ENCODE data around the gene GPC1. TPM values are rescaled to one million over a fixed set of nuclear protein-coding genes. Genes with fewer than 3 reads are reported as not detected.
A peak's percentile ranks its signal among the peaks of the same experiment; 100 is the strongest.

Gene GPC1
- total RNA-seq, 1 experiment from 2014 or later: 9.9 TPM

DNA sequence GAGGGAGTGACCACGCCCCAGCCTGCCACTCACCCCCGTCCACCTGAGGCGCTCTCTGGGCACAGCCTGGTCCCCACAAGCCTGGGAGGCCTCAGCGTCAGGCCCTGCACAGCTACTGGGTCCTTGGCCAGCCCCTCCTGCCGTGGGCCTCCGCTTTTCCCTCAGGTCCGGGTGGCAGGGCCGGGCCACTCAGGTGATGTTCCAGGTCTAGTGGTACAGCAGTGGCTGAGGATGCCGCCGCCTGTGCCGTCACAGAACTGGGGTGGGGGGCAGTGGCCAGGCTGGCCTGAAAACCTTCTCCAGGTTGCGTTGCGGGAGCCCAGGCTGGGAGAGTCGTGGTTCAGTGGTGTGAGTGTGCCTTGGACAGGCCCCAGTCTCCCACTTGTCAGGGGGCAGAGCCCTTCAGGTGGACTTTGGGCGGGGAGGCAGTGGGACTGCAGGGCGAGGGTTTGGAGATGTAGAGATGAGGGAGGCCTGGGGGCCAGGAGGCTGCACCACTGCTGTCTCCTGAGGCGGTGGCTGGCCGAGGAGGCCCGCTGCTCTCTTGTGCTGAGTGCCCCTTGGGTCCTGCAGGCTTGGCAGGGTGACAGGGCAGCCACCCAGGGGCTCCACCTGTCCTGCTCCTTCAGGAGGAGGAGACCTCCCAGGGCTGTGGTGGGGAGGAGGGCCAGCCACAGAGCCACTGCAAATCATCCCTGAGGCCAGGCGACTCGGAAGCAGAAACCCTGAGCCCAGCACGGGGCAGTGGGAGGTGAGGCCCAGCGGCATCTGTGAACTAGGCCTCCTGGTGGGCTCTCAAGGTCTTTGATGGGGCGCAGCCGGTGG, 7.6 kb downstream of the GPC1 start:
- no peak for DNase-seq (ENCODE audit: low spot score)

DNA sequence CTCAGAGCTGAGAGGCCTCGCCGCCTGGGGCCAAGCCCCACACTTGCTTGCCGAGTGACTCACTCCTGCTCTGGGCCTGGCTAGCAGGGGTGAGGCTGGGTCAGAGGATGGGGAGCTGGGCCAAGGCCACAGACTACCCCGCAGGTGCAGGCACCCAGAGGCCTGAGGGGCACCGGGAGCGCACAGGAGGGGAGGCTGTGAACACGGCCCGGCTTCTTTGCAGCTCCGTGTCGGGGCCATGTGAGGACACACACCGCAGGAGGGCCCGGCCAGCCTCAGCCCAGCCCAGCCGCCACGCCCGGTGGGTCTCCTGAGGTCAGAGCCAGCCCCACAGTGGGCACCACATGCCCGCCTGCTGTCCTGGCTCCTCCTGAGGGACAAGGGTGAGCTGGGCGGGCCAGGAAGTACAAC, 8.4 kb downstream of the GPC1 start:
- no peak for DNase-seq (ENCODE audit: low spot score)

DNA sequence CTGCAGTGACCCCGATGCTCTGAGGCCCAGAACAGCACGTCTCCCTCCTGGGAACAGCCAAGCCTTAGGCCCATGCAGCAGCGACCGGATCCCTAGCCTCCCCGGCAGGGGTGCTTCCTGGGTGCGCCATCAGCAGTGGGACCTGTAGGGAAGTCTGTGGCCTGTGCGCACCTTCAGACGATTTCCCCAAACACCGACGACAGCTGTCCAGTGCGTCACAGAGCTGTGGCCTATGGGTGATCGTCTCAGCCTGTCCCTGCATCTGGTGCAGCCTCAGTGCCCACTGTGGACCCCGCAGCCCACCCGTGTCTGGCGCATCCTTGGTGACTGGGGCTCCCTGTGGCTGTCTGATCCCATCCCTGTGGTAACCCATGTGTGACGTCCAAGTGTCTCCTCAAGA, 9.0 kb downstream of the GPC1 start:
- DNase-seq (ENCODE audit: low spot score): no peak

DNA sequence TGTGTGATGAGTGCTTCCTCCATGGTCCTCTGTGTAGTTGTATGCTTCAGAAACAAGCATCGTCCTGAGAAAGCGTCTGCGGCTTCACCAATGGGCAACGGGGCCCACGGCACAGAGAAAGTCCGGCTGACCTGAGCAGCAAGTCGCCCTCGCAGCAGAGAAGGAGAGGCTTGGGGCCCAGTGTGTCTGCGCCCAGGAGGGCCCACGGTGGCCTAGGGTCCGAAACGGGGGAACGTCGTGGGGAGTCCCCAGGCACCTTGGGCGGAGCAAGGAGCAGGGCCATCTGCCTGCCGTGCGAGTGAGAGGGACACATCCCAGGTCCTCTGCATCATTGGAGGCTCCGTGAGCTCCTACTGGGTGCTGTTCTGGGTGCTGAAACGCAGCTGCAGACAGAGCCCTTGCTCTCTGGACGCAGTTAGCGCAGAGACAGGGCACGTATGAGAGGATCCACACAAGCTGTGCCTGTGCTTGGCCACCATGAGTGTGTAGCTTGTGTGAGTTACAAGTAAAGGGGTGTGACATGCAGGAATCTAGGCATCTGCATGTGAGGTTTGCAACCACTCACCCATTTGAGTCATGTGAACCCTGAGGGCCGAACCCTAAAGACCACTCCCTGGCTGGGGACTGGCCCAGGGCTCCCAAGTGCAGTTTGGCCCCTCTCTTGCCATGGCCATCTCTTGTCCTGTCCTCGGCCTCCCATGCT, 10.6 kb downstream of the GPC1 start:
- no peak for DNase-seq (ENCODE audit: low spot score)

DNA sequence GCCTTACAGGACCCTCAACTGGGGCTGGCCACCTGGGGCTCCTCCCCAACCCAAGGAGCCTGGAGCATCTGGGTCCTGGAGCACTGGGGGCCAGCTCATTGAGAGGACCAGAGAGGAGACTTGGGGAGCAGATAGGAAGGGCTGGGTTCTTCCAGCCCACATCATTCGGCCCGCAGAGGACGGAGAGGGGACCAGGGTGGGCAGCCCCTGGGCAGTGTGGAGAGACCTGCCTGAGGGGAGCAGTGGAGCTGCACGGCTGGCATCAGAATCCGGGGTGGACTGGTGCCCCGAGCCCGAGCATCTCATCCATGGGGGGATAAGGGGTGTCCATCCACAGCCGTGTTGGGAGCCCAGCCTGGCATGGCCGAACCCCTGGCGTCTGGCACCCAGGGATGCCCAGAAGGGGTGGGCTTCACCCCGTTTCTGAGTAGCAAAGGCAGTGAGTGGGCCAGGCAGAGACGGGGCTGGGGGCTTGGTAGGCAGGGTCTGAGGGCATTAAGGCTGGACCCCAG, 11.3 kb downstream of the GPC1 start:
- DNase-seq (ENCODE audit: low spot score): no peak

DNA sequence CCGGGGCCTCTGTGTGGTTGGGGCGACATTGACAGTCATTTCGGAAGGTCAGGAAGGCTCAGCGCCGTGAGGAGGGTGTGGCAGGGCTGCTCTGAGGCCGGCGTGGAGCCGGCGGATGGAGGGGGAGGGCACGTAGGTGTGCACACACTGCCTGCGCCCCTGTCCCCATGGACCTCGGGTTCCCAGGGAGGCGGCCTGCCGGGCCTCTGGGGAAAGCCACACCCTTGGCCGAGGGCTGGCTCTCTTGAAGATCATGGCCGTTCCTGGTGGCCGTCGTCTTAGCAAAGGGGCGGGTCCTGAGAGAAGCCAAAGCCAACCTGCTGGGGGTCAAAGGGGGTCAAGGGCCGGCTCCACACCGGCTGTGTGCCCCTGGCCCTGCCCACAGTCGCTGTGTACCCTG, 11.9 kb downstream of the GPC1 start:
- no peak for DNase-seq (ENCODE audit: low spot score)

DNA sequence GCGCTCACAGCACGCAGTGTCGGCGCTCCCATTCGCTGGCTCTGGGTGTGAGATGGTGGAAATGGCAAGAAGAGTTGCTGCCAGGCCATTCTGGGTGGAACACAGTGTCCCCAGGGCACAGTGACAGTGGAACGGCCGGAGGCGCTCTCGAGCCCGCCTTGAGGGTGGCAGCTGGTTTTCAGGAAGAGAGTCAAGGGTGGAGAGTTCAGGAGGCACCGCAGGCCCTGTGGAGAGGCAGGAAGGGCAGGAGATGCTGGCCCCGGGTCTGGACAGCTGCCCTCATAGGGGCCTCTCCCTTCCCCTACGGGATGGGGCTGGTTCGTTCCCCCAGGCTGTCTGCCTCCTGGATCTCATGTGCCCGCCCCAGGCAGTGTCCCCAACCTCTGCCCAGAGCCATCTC, 12.5 kb downstream of the GPC1 start:
- DNase-seq (ENCODE audit: low spot score): no peak

DNA sequence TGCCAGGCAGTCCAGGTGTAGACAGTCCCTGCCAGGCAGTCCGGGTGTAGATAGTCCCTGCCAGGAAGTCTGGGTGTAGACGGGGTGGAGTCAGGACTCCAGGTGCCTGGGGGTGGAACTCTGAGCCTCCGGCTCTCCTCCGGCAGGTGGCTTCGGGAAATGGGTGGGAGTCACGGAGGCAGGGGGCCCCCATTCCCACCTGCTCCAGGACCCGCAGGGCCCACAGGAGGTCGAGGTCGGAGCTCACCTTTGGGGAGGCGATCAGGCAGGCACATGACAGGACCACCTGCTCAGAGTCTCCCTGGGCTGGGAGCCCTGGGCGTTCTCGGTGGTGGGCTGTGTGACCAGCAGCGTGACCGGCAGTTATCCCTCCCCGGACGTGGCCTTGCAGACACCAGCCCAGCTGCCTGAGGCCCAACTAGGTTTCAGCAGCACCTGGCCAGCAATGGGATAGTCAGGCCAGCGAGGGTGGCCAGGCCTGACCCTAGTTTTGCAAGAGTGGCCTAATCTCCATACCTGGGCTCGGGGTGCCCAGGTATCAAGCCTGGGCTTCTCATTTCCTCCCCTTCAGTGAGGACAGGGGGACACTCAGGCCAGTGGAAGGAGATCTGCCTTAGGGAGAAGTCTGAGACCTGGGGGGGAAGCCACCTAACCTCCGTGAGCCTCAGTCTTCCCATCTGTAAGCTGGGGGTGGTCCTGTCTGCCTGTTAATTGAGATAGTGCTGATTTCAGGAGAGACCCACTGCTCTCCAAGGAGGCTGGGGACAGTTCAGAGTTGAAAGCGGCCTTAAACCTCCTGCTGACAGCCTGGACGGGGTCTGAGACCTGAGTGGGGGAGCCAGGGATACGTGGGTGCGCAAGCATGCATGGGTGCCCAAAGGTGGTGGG, 13.2 kb downstream of the GPC1 start:
- DNase-seq (ENCODE audit: low spot score): no peak

DNA sequence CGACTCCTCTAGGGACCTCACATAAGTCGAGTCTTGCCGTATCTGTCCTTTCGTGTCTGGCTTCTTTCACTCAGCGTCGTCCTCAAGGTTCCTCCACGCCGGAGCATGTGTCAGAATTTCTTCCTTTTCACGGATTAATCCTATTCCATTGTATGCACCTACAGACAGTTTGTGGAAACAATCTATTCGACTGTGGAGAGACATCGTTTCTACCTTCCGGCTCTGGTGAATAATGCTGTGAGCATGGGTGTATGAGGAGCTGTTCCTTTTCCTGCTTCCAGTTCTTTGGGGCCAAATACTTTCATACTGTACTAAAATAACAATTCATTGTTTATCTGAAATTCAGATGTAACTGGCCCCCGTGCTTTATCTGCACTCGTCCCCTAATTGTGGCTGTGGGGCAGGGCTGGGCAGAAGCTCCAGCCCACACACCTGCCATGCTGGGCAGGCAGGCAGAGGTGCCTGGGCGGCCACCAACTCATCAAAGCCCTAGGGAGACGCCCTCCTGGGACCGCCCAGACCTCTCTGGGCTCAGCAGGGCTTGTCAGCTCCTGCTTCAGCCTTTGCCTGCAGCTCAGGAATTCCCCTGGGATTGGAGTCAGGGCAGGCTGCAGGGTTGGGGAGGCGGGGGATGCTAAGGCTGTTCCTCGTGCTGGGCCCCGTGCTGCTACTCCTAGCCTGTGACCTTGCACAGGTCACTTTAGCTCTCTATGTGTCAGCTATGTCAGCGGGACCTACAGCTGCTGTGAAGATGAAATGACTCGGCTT, 14.5 kb downstream of the GPC1 start:
- DNase-seq (ENCODE audit: low spot score): no peak

DNA sequence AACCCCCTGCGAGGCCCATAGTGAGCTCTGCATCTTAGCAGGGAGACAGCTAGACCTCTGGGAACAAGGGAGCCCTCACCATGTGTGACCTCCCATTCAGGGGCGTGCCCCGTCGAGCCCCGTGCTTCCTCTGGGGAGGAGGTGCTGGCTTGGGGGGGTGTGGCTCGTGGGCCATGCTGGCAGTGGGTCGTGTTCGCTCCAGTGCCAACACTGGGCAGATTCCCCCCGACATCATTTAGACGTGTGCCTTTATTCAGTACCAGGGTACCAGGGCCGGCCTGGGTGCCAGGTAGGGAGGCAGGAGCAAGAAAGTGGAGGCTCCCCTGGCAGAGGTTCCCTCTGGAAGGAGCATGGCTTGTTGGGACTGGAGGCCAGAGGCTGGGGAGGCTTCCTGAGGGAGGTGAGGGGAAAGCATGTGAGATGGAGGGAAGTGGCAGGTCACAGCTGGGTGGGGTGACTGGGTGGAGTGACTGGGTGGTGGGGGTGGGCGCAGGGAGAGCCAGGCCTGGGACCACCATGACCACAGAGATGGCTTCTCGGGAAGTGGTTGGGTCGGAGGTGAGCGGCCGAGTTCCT, 15.2 kb downstream of the GPC1 start:
- no peak for DNase-seq (ENCODE audit: low spot score)

DNA sequence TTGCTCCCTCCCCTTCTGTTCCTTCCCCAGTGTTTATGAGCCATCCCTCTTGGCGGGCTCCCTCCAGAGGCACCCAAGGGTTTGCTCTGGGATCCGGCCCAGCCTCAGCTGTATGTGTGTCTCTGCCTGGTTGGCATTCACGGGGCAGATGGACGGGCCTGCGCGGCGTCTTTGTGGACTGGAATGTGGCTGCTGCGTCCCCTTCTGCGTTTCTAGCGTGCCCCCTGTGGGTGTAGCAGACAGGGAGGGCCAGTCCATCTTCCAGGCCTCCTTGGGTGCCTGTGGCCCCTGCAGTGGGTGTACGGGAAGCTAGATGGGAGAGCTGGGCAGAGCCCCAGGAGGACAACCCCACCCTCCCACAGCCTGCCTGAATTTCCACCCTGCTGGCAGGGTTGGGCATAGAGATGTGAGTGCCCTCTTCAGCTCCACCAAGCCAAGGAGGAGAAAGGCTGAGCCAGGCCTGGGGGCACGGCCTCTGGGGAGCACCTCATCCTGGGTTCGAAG, 15.7 kb downstream of the GPC1 start:
- no peak for DNase-seq (ENCODE audit: low spot score)

DNA sequence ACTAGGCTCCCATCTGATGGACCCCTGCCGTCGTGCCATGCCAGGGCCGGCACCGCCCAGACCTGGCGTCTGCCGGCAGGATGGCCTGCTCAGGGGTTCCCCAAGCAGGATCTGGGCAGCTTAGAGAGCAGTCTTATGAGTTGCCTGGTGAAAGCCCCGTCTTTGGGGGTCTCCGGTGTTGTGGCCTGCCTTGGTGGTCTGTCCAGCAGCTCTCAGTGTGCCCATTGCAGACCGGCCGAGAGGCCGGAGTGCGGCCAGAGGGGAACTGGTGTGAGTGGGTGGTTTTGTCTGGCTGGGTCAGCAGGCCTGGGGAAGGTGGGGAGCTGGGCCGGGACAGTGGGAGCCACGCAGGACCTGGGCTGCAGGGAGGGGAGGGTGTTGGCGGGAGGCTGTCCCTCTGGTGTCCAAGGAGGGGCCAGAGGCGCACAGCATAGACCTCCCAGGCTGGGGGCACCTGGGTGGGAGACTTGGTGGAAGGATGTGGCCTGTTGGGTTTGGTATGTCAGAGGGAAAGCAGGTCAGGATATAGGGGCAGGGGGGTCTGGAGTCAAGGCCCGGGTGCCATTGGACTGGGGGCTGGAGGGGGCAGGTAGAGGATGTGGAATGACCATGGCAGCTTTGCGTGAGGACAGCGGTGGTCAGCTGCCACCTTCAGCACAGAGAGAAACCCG, 16.5 kb downstream of the GPC1 start:
- no peak for DNase-seq (ENCODE audit: low spot score)

DNA sequence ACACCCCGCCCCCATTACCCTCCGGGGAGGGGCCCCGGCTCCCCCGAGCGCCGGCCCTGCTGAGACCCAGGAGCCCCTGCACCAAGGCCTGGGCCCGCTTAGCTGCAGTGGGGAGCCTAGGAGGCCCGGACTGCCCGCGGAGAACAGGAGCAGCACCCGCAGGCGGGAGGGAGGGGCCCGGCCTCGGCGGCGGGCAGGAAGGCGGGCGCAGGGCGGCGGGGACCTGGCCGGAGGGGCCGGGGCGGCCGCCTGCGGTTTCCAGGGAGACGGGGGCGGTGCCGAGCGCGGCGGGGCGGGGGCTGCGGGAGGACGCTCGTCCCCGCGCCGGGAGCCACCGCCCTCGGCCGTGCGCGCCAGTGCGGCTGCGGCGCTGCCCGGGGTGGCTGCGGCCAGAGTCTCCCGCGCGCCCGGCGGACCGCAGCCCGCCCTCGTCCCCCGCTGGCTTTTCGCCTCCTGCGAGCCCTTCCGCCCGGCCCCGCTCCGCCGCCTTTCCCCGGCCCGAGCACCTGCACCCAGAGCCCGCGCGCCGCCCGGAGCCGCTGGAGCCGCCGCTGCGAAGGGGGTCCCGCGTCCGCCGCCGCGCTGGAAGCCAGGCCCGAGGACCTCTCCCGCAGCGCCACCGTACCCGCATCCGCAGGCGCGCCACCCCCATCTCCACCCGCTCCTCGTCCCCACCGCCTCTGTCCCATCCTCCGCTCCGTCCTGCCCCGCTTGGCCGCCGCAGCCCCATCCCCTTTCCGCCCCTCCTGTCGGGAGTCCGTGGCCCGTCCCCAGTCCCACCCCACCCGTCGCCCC, 17.2 kb downstream of the GPC1 start:
- peak; percentile 33 for DNase-seq (ENCODE audit: low spot score)

DNA sequence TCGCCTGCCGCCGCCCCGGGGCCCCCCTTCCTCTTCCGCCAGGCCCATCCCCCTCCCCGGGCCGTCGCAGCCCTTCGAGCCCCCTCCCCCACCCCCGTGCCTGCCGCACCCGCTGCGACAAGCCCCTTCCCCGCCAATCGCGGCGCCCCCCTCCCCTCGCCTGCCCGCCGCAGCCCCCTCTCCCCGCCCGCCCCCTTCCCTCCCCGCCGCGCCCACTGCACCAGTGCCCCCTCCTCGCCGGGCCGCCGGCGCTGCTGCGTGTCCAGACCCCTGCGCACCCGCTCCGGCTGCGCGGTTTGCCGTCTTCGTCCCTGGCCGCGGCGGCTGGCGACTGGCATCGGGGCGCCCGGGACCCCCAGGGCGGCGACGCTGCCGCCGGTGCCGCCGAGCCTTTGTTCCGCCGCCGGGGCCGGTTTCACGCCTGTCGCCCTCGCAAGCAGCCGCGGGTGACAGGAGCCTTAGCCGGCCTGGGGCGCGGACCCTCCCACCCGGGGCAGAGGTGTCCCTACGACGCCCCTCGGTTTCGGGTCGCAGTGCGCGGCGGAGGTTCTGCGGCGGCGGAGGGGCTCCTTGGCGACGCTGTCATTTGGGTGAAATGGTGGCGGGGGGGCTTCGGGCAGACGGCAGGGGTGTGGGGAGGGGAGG, 18.1 kb downstream of the GPC1 start:
- DNase-seq (ENCODE audit: low spot score): no peak

DNA sequence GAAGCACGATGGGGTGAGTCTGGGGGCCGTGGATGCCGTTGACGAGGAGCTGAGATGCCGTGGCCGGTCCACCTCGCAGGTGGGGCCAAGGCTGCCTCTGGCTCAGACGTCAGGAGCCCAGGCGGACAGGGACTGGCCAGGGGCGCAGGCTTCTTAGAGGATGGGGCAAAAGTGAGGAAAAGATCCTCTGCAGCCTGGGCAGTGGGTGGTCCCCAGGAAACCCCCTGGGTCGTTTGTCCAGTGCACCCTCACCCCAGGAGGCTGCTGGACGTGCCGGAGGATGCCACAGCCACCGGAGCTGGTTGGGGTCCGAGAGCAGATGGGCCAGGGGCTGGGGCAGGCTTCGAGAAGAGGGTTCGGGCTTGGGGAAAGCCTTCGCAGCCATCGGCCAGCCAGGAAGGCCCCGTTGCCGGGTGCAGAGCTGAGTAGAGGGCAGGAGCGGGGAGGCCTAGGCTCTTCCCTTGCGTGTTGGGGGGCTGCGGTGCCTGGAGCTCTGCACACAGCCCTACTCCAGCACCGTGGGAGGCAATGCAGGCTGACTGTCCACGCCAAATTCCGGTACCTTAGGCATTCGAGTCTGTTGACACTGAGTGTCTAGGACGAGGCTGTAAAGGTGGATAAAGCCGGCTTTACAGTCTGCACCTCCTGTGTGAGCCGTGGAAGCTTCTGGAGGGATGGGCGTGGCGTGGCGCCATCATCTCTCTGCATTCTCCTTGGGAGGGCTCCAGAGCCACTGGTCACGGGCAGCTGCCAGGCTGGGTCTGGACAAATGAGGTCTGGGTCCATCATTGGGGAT, 18.8 kb downstream of the GPC1 start:
- no peak for DNase-seq (ENCODE audit: low spot score)

DNA sequence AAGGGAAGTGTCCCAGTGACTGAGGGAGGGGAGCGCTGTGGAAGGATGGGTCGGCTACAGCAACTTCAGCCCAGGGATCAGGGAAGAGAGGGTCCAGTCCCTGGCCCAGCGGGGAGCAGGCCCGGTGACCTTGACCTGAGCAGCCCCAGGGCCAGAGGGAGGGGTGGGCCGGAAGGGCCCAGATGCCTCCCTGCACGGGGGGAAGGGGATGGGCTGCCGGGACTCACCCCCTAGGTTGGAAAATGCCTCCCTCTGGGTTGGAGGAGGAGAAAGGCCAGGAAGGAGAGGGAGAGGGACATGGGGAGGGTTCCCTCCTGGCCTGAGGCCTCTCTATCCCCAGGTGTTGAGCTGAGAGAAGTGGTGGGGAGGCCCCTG, 19.8 kb downstream of the GPC1 start:
- DNase-seq (ENCODE audit: low spot score): no peak

DNA sequence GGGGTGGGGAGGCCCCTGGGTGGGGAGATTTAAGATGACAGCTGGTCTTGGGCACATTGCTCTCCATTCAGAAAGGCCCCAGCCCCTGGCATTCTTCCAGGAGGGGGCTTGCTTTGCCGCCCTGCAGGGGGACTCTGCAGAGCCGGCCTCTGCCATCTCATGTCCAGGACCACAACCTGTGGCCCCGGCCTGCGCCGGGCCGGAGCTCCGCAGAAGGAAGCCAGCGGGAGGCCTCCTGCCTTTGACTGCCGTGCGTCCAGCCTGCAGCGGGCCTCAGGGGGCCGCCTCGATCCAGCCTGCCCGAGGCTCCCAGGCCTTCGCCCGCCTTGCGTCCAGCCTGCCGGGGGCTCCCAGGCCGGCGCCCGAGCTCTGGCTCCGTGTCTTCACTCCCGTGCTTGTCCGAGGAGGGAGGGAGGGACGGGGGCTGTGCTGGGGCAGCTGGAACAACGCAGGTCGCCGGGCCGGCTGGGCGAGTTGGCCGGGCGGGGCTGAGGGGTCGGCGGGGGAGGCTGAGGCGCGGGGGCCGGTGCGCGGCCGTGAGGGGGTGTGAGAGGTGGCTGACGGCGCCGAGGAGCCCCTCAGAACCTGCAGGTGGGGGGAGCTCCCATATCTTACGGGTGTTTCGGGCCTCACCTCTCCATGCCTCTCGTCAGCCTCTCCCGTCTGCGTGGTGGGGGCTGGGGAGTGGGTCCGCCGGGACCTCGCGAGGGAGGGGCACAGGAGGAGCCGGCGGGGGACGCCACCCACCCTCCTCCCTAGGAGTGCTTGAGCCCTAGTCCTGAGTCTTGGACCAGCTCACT, 20.4 kb downstream of the GPC1 start:
- no peak for DNase-seq (ENCODE audit: low spot score)

All from HT-29 (cell line).